Upper lobe of left lung (tissue), 6 donors: Measurements from ENCODE around the gene FRMPD1. TPM values are rescaled to one million over a fixed set of nuclear protein-coding genes. Genes with fewer than 3 reads are reported as not detected.

ENCODE experiments used
- ATAC-seq, 2 donors: fragments of 200-7000 bp; cut with Tn5 transposase; one replicate each; pipeline ENCODE4 v1.9.1; 2022; ENCODE audit warnings: mild to moderate bottlenecking in 2 of 2, moderate library complexity in 2 of 2; ENCODE audit not compliant: low FRiP score in 2 of 2
- DNase-seq, 2 donors: peaks; one replicate each; pipeline ENCODE4 v3.0.0-alpha.2; 2019 to 2020
- H3K27ac ChIP-seq, 4 donors: fragments of 200-600 bp; sonication (generic); one replicate each; pipeline ENCODE4 v1.5.1; 2016 to 2019
- H3K27me3 ChIP-seq, 4 donors: fragments of 200-600 bp; sonication (generic); one replicate each; pipeline ENCODE4 v1.5.1; 2017 to 2019
- H3K36me3 ChIP-seq, 4 donors: fragments of 200-600 bp; sonication (generic); one replicate each; pipeline ENCODE4 v1.5.1; 2016 to 2019
- H3K4me1 ChIP-seq, 4 donors: fragments of 200-600 bp; sonication (generic); one replicate each; pipeline ENCODE4 v1.5.1; 2018 to 2019
- H3K4me3 ChIP-seq, 4 donors: fragments of 200-600 bp; sonication (generic); one replicate each; pipeline ENCODE4 v1.5.1; 2017 to 2019; ENCODE audit warnings: mild to moderate bottlenecking in 2 of 4, moderate library complexity in 1 of 4
- H3K9me3 ChIP-seq, 4 donors: fragments of 200-600 bp; sonication (generic); one replicate each; pipeline ENCODE4 v1.5.1; 2018 to 2019
- CTCF ChIP-seq, 6 experiments: fragments of 450-650 bp in 4 of 6; fragments of 200-600 bp in 2 of 6; sonication (generic) in 2 of 6; IDR thresholded peaks; one replicate each; pipeline ENCODE4 v1.5.1; 2016 to 2019; ENCODE audit warnings: antibody characterized with exemption in 6 of 6
- EP300 ChIP-seq, 4 donors: sonication (generic); formaldehyde crosslinking; IDR thresholded peaks; one replicate each; pipeline ENCODE4 v1.5.1; 2017; ENCODE audit warnings: antibody characterized with exemption in 4 of 4, control low read depth in 2 of 4
- POLR2A ChIP-seq, 4 donors: fragments of 450-650 bp; IDR thresholded peaks; one replicate each; pipeline ENCODE4 v1.5.1; 2016 to 2017; ENCODE audit warnings: antibody characterized with exemption in 4 of 4, mild to moderate bottlenecking in 2 of 4
- POLR2AphosphoS5 ChIP-seq, 2 donors: sonication (generic); formaldehyde crosslinking; IDR thresholded peaks; one replicate each; pipeline ENCODE4 v1.5.1; 2017; ENCODE audit warnings: antibody characterized with exemption in 2 of 2
- WGBS, 2 donors: methylation state at CpG; one replicate each; pipeline ENCODE4 v1.1.5; 2017 to 2018; 5-methylcytosine and 5-hydroxymethylcytosine counted together
- total RNA-seq, 6 donors: library from RNA; depleted of rRNA in 4 of 6; stranded (reverse); fragments of >200 nt in 4 of 6; gene quantifications; one replicate each; pipeline versions ENCODE4 v1.1.0 to v1.2.1, GENCODE V29; 2016 to 2021
- donor health status: DM: no; HTN: no; CAD: no; lungs with moderate emphysema.
- donor health status: DM: no; HTN: yes; CAD: no; lungs with severe emphysema.

FRMPD1 gene
- total RNA-seq, 6 donors from 2014 or later, result under 0.01 to 0.39 (median 0.17) TPM; not detected in 1

GRCh38 chr9:37663926-37664325, 13.2 kb downstream of the FRMPD1 start:
- Histone ChIP-seq H3K27ac (no peak overlapping the region), H3K36me3 (no peaks in the 10 kb centered on the region), H3K27me3 (no peaks in the 10 kb centered on the region), H3K4me1 (no peaks in the 10 kb centered on the region), H3K4me3 (no peak overlapping the region), H3K9me3 (no peaks in the 10 kb centered on the region)
- WGBS, 2 donors, result 66 to 72% methylated on average over 5 of the region's 5 CpGs
- DNase-seq, result no peak
- no peak for TF ChIP-seq POLR2A (IDR thresholded peaks at IDR 0.05)
- ATAC-seq, result no peak

GRCh38 chr9:37667706-37668105, 17.0 kb downstream of the FRMPD1 start:
- H3K27me3 ChIP-seq, result no peaks in the 10 kb centered on the region
- no peak overlapping the region for H3K4me3 ChIP-seq
- no peaks in the 10 kb centered on the region for H3K9me3 ChIP-seq
- H3K4me1 ChIP-seq, result no peaks in the 10 kb centered on the region
- TF ChIP-seq CTCF (IDR thresholded peaks at IDR 0.05), result no peak
- TF ChIP-seq EP300 (IDR thresholded peaks at IDR 0.05), result no peak
- TF ChIP-seq POLR2AphosphoS5 (IDR thresholded peaks at IDR 0.05), result no peak
- no peak for TF ChIP-seq POLR2A (IDR thresholded peaks at IDR 0.05)
- H3K36me3 ChIP-seq, result no peaks in the 10 kb centered on the region
- DNase-seq (no peak), ATAC-seq (no peak)
- H3K27ac ChIP-seq, result no peak overlapping the region
- 64 to 68% methylated on average over 2 of the region's 2 CpGs for WGBS, 2 donors

GRCh38 chr9:37668116-37668601, 17.4 kb downstream of the FRMPD1 start:
- H3K4me3 ChIP-seq, result no peak overlapping the region
- no peak overlapping the region for H3K27ac ChIP-seq
- no peak for DNase-seq
- no peak for ATAC-seq
- WGBS, 2 donors, result 30 to 35% methylated on average over 3 to 9 of the region's 9 CpGs
- H3K9me3 ChIP-seq, result no peaks in the 10 kb centered on the region
- TF ChIP-seq EP300 (IDR thresholded peaks at IDR 0.05) (no peak), CTCF (IDR thresholded peaks at IDR 0.05) (no peak), POLR2AphosphoS5 (IDR thresholded peaks at IDR 0.05) (no peak), POLR2A (IDR thresholded peaks at IDR 0.05) (no peak)
- no peaks in the 10 kb centered on the region for H3K4me1 ChIP-seq
- H3K36me3 ChIP-seq, result no peaks in the 10 kb centered on the region
- H3K27me3 ChIP-seq, result no peaks in the 10 kb centered on the region

GRCh38 chr9:37669232-37669631, 18.5 kb downstream of the FRMPD1 start:
- ATAC-seq (no peak), DNase-seq (no peak)
- no peaks in the 10 kb centered on the region for H3K36me3 ChIP-seq
- TF ChIP-seq POLR2AphosphoS5 (IDR thresholded peaks at IDR 0.05), result no peak
- TF ChIP-seq CTCF (IDR thresholded peaks at IDR 0.05), result no peak
- TF ChIP-seq POLR2A (IDR thresholded peaks at IDR 0.05), result no peak
- no peak for TF ChIP-seq EP300 (IDR thresholded peaks at IDR 0.05)
- H3K27me3 ChIP-seq, result no peaks in the 10 kb centered on the region
- WGBS, 2 donors, result 67 to 72% methylated on average over 5 of the region's 5 CpGs
- no peak overlapping the region for H3K27ac ChIP-seq
- no peaks in the 10 kb centered on the region for H3K4me1 ChIP-seq
- no peak overlapping the region for H3K4me3 ChIP-seq
- H3K9me3 ChIP-seq, result no peaks in the 10 kb centered on the region

GRCh38 chr9:37675661-37676060, 24.9 kb downstream of the FRMPD1 start:
- Histone ChIP-seq H3K27me3 (no peaks in the 10 kb centered on the region), H3K27ac (no peak overlapping the region), H3K9me3 (no peaks in the 10 kb centered on the region), H3K4me3 (no peak overlapping the region), H3K4me1 (no peaks in the 10 kb centered on the region), H3K36me3 (no peaks in the 10 kb centered on the region)
- WGBS, 2 donors, result 61 to 81% methylated on average over 3 of the region's 3 CpGs
- no peak for TF ChIP-seq POLR2A (IDR thresholded peaks at IDR 0.05)
- TF ChIP-seq EP300 (IDR thresholded peaks at IDR 0.05), result no peak
- TF ChIP-seq CTCF (IDR thresholded peaks at IDR 0.05), result no peak
- no peak for TF ChIP-seq POLR2AphosphoS5 (IDR thresholded peaks at IDR 0.05)
- DNase-seq (no peak), ATAC-seq (no peak)
